Activated CD4-positive, alpha-beta T cell treated with anti-CD3 and anti-CD28 coated beads for 4 hours (primary cell): ENCODE data around the gene LPAR6.
"Not testable (repeated sequence)": the region's sequence is repeated elsewhere in the genome, so short reads cannot be mapped to it uniquely, and the experiment has no call there.

Source experiments
- DNase-seq, 2 donors: peaks; one replicate each; pipeline ENCODE4 v3.0.0-alpha.2; 2020

Gene LPAR6

DNA sequence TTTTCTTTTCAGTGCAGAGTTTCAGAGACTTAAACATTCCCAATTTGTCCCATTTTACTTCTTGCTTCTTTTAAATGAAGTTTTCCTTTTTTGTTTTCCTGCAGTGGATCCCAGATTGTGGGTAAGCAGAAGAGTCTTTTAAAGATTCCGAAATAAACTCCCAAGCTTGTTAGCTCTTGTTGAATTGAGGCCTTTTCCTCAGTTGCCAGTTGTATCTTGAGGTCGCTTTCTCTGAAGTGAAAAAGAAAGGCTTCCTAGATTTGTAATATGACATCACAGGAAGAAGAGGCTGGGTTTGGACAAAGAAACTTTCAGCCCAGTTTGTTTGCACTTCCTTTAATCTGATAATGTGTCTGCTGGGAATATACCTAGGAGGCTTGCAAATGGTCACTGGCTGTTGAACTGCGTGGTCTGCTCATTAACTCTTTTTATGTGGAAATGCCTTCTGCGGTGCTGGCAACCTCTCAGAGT is at the start of gene LPAR6:
Gene LPAR6 (minus strand): TSS at position 233 of the 471 bp plus-strand sequence. CDS start 690 bp downstream, outside the sequence.
- no peak for DNase-seq

DNA sequence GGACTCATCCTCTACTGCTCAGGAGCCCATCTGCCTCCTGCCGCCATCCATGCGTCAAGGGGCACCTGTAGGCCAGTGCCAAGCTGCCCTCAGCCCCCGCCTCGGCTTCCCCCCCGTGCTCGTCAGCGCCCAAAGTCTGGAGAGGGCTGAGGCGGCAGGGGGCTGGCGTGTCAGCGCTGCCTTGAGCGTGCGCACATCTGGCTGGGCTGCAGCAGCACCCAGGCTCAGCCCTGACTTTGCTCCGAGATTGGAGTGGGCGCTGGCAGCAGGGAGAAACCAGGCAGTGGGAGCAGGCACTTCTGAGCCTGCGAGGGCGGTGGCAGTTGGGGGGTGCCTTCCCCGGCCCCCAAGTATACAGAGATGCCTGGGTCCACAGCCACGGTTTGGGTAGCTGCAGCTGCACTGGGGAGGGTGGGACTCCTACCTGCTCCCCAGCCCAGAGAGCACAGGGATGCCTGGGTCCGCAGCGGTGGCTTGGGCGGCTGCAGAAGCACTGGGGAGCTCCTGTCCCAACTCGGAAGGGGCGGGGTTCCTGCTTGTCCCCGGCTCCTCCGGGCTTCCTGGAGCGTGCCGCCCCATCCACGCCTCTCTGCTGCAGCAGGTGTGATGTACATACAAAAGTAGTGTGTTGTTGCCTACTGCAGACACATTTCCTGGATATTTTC is 44.8 kb upstream of the LPAR6 start:
- no peak for DNase-seq

GRCh38 chr13:48456546-48456945 is 43.6 kb upstream of the LPAR6 start:
- no peak for DNase-seq

- DNase-seq, result not testable (repeated sequence)
These were observed 38.3 kb upstream of the LPAR6 start for GRCh38 chr13:48451196-48451595.

DNA sequence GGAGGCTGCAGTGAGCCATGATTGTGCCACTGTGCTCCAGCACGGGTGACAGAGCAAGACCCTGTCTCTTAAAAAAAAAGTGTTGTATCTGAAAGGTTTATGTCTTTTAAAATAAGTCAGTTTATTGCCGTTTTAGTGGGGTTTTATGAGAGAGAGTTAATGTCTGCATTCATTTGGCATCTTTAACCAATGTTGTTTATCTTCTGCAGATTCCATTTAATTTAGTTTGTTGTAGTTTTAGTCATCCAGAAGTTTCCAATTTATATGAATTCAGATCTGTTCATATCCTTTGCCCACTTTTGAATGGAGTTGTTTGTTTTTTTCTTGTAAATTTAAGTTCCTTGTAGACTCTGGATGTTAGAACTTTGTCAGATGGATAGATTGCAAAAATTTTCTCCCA is 36.7 kb upstream of the LPAR6 start:
- DNase-seq, result no peak

- DNase-seq, result no peak
These were observed 36.2 kb upstream of the LPAR6 start for GRCh38 chr13:48448959-48449614.

DNA sequence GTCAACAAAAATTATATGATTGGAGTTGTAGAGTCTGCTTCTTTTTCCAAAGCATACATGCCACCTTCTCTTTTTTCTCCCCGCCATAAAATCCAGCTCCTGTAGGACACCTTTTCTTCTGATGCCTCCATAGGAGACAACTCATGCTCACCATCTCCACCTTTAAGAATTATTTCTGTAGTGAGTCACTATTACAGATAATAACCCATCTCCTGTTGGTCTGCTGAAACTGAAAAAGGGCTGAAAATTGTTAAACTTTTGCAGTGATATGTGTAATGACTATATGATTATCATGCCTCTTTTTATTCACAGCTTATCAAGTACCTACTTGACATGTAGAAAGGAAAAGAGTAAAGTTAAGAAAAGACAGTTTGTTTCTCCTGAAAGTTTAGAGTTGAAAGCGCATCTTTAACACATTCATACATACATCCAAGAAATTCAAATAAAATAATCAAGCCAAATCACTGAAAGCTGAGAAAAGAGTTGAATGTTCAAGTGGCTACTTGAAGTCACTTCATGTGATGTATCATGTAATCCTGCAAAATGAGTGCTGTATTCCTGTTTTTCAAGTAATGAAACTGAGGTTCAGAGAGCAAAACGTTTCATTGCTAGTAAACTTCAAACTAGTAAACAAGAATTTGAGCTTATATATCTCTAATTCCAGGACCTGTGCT is 35.5 kb upstream of the LPAR6 start:
- no peak for DNase-seq

DNA sequence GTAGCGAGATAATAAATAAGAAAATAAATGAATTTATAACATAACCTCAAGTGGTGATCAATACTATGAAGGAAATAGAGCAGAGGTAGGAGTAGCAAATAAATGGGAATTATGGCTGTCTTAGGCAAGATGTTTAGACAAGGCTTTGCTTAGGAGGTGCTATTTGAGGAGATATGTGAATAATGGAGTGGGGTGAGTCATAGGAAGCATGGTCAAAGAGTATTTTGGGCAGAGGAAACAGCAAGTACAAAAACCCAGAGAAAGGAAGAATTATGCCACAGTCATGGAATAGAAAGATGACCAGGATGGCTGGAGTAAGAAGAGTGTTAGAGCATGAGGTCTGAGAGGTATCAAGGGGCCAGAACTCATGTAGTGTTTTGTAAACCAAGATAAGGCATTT is 33.6 kb upstream of the LPAR6 start:
- DNase-seq, result no peak

GRCh38 chr13:48443442-48444208 is 30.7 kb upstream of the LPAR6 start:
- no peak for DNase-seq

- DNase-seq, result no peak
These were observed 24.5 kb upstream of the LPAR6 start for GRCh38 chr13:48437371-48437770.

DNA sequence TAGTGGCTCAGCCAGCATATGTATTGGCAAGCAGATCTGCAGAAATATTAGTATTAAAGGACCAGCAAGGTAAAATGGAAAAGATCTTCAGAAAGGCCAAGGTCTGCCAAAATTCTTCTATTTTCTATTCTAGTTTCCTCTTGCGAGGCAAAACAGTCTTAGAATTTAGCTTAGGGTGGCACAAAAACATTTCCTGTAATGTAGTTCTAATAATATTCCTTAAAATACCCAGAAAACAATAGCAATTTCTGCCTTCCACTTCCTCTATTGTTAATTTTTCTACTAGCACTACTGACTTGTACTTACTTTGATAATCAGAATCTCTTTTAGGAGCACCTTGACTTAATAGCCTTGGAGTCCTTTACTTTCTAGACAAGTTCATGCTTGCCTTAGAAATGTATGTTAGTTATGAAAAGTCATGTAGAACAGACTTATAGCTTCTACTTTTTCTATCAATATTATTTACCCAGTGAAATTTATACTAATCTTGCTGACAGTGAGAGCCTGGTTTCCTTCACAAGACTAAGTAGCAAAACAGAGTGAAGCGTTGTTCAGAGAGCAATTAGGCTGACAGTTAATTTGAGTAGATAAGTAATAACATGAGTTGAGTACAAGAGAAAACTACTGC is 23.9 kb upstream of the LPAR6 start:
- DNase-seq, result no peak

- DNase-seq, result no peak
These were observed 21.3 kb upstream of the LPAR6 start for GRCh38 chr13:48434200-48434599.

DNA sequence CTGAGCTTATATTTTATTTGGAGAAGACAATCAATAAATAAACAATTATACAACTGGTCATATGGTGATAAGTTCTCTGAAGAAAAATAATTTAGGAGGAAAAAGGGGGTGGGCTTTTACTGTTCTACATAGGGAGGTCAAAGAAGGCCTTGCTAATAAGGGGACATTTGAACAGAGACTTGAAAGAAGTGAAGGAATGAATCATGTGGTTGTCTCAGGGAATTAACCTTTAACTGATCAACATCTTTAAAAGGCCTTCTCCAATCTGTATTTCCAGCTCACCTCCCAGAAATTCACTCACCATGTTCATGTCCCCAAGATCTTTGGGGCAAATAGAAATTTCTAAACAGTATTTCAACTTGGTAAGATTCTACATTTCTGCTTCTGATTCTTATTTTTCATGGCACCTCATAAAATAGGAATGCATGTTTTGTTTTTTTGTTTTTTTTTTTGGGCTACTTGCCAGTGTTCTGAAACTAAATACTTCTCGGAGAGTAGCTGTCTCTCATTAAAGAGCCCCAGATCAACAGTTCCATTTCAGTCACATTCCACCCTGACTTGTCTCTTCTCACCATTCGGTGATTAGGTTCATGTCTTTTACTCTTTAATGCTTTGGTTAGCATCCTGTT is 19.2 kb upstream of the LPAR6 start:
- no peak for DNase-seq

DNA sequence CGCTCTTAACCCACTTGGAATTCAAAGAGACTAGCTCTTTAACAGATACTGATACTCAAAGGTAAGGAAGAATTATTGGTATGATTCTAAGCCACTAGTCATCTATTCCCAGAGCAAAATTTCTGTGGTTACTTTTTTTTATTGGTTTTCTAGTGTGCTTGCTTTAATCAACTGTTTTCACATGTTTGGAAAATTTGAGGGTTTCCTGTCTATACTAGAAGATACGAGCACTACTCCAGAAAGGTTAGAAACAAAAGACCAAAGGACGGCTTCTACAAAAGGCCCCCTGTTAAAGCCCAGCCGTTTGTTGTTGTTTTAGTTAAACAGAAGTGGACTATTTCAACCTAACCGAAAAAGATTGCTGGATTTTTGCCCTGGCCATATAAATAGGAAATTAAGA is 18.5 kb upstream of the LPAR6 start:
- no peak for DNase-seq

- no peak for DNase-seq
These were observed 17.0 kb upstream of the LPAR6 start for GRCh38 chr13:48429886-48430285.

GRCh38 chr13:48429036-48429435 is 16.1 kb upstream of the LPAR6 start:
- no peak for DNase-seq

DNA sequence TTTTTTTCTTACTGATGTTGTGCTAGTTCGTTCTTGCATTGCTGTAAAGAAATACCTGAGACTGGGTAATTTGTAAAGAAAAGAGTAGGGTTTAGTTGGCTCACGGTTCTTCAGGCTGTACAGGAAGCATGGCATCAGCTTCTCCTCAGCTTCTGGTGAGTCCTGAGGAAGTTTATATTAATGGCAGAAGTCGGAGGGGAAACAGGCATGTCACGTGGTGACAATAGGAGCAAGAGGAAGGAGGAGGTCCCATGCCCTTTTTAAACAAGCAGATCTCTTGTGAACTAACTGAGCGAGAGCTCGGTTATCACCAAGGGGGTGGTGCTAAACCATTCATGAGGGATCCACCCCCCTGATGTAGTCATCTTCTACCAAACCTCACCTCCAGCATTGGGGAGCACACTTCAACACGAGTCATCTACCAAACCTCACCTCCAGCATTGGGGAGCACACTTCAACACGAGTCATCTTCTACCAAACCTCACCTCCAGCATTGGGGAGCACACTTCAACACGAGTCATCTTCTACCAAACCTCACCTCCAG is 13.9 kb upstream of the LPAR6 start:
- DNase-seq, result not testable (repeated sequence)

- DNase-seq, result no peak
These were observed 13.1 kb upstream of the LPAR6 start for GRCh38 chr13:48426052-48426451.

GRCh38 chr13:48424212-48424611 is 11.3 kb upstream of the LPAR6 start:
- DNase-seq, result no peak

GRCh38 chr13:48422003-48422402 is 9.1 kb upstream of the LPAR6 start:
- DNase-seq, result not testable (repeated sequence)

DNA sequence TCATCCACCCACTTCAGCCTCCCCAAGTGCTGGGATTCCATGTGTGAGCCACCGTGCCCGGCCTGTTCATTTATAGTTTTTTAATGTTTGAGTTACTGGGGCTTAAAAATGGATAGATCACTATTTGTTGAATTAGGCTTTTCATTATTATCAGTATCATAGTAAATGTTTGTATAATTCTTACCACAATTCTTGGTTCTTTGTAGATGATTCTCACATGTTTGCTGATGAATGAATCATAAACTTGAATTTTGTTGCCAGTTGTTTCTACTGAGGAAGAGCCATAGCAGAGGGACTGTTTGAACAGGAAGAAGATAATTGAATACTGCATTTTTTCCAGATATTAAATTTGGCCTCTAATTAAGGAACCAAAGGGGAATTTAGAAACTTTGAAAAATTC is 2.6 kb upstream of the LPAR6 start:
- DNase-seq, result no peak

GRCh38 chr13:48414501-48414900 is 1.6 kb upstream of the LPAR6 start:
- no peak for DNase-seq
